ENCODE measurements around the gene WDR33. TPM values are rescaled to one million over a fixed set of nuclear protein-coding genes. Genes with fewer than 3 reads are reported as not detected.

WDR33 gene
- total and polyA plus RNA-seq, 2 of the 13 experiments (the other 11 are each of a cell fraction or from before 2014, with no cell fraction given) = 54.9 to 78.2 TPM

GRCh38 chr2:127663566-127664064 lies 147.4 kb downstream of the WDR33 start:
- POLR2A ChIA-PET = no interaction called here
- ATAC-seq (no peak), FAIRE-seq (no peak), DNase-seq (ENCODE audit: low spot score) (no peak)
- Histone ChIP-seq H3K9ac (ENCODE audit: insufficient read depth, low read depth, low read length) (no peak overlapping the region), H3K27me3 (ENCODE audit: control insufficient read depth in 1 of 2, insufficient read depth in 2 of 2, low read length in 2 of 2) (peaks cover 2 to 58% of the 10 kb centered on the region in 2 experiments; a peak in 4 of 5 replicates), H3K4me2 (ENCODE audit: low read depth, low read length) (no peak overlapping the region), H3K4me3 (replicated peaks in 1 of 3; ENCODE audit: insufficient read depth in 1 of 3, low read depth in 2 of 3, low read length in 3 of 3) (no peak overlapping the region), H4K20me1 (ENCODE audit: insufficient read depth, low read length) (no peaks in the 10 kb centered on the region), H3K36me3 (replicated peaks in 1 of 2; ENCODE audit: control insufficient read depth in 1 of 2, insufficient read depth in 2 of 2, low read length in 2 of 2) (no peaks in the 10 kb centered on the region), H2AFZ (ENCODE audit: low read length) (no peak overlapping the region), H3K9me3 (ENCODE audit: low read length) (no peaks in the 10 kb centered on the region), H3K27ac (ENCODE audit: extremely low read length, insufficient read depth, low read length) (no peak overlapping the region), H3K79me2 (ENCODE audit: insufficient read depth, low read length) (no peaks in the 10 kb centered on the region), H3K4me1 (ENCODE audit: insufficient read depth, low read length) (peaks cover 14% of the 10 kb centered on the region)
- WGBS (ENCODE audit: low lambda C conversion rate) = 39% methylated on average over 5 of the region's 6 CpGs
- no TSS peak for BruUV-seq (replicated peaks)
- in situ Hi-C loops (cut with HindIII; ENCODE audit: extremely low pct_ligation_motif_present, low pct_unique_long_range_greater_than_20kb) = no loop called here
- no peak for TF ChIP-seq NCOA1 (CRISPR knock-in tag; IDR thresholded peaks at IDR 0.05)
- TF ChIP-seq SOX5 (CRISPR knock-in tag; IDR thresholded peaks at IDR 0.05; ENCODE audit: borderline replicate concordance) = no peak
- no peak for TF ChIP-seq ZNF205 (CRISPR knock-in tag; IDR thresholded peaks at IDR 0.05)
- no peak for TF ChIP-seq SRSF9 (IDR thresholded peaks at IDR 0.05; ENCODE audit: borderline replicate concordance, insufficient read depth, low read depth, low read length, poor library complexity, severe bottlenecking)
- TF ChIP-seq TGIF2 (CRISPR knock-in tag; IDR thresholded peaks at IDR 0.05) = no peak
- TF ChIP-seq ZSCAN29 (CRISPR knock-in tag; conservative IDR thresholded peaks at IDR 0.05) = no peak
- no peak for TF ChIP-seq NCOA2 (CRISPR knock-in tag; IDR thresholded peaks at IDR 0.05)
- no peak for TF ChIP-seq CCDC6 (CRISPR knock-in tag; IDR thresholded peaks at IDR 0.05)
- no peak for TF ChIP-seq ASH2L (IDR thresholded peaks at IDR 0.05; ENCODE audit: insufficient read length, low read depth, low read length)
- TF ChIP-seq ZMYM2 (CRISPR knock-in tag; IDR thresholded peaks at IDR 0.05) = no peak
- TF ChIP-seq ZNF644 (CRISPR knock-in tag; IDR thresholded peaks at IDR 0.05; ENCODE audit: low read depth) = no peak
- TF ChIP-seq ZSCAN9 (CRISPR knock-in tag; IDR thresholded peaks at IDR 0.05; ENCODE audit: borderline replicate concordance) = no peak
- TF ChIP-seq ZNF629 (CRISPR knock-in tag; conservative IDR thresholded peaks at IDR 0.05) = no peak
- no peak for TF ChIP-seq FOXK1 (CRISPR knock-in tag; IDR thresholded peaks at IDR 0.05; ENCODE audit: borderline replicate concordance, low read depth)
- TF ChIP-seq MTF1 (CRISPR knock-in tag; IDR thresholded peaks at IDR 0.05) = no peak
- no peak for TF ChIP-seq NPAS2 (CRISPR knock-in tag; IDR thresholded peaks at IDR 0.05; ENCODE audit: borderline replicate concordance)
- TF ChIP-seq ZBTB21 (CRISPR knock-in tag; IDR thresholded peaks at IDR 0.05) = no peak
- no peak for TF ChIP-seq RBAK (CRISPR knock-in tag; IDR thresholded peaks at IDR 0.05)
- CTCF ChIA-PET (ENCODE audit: low intra/inter-chr PET ratio, low total read pairs) = no interaction called here
- intact Hi-C loops (cut with micrococcal nuclease; ENCODE audit: unreplicated experiment) = no loop called here
